NCI-H526 (cell line): ENCODE measurements around the gene KRTAP5-10.
"Not testable (repeated sequence)": the region's sequence is repeated elsewhere in the genome, so short reads cannot be mapped to it uniquely, and the experiment has no call there.

Experiments used
- DNase-seq, 2 experiments: peaks; one replicate each; lab custom pipeline; 2025; lab: John Stamatoyannopoulos, UW

The KRTAP5-10 gene, protein sequence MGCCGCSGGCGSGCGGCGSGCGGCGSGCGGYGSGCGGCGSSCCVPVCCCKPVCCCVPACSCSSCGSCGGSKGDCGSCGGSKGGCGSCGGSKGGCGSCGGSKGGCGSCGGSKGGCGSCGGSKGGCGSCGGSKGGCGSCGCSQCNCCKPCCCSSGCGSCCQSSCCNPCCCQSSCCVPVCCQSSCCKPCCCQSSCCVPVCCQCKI

DNA sequence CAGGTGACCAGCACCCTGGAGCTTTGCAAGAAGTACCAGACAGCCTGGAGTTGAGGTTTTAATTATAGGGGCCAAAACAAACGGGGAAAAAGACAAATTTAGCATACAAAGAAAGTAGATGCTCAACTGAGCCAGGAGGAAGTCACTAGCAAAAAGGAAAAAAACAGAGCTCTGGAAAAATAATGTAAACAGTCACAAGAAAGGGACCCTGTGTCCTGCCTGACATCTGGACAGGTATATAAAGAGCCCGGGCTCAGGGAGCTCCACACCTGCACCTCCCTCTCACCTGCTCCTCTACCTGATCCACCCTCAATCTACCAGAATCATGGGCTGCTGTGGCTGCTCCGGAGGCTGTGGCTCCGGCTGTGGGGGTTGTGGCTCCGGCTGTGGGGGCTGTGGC is at the start of gene KRTAP5-10:
Gene KRTAP5-10 (plus strand): TSS at position 301 of the 400 bp plus-strand sequence. CDS start 25 bp downstream, at position 326.
- DNase-seq = no peak

DNA sequence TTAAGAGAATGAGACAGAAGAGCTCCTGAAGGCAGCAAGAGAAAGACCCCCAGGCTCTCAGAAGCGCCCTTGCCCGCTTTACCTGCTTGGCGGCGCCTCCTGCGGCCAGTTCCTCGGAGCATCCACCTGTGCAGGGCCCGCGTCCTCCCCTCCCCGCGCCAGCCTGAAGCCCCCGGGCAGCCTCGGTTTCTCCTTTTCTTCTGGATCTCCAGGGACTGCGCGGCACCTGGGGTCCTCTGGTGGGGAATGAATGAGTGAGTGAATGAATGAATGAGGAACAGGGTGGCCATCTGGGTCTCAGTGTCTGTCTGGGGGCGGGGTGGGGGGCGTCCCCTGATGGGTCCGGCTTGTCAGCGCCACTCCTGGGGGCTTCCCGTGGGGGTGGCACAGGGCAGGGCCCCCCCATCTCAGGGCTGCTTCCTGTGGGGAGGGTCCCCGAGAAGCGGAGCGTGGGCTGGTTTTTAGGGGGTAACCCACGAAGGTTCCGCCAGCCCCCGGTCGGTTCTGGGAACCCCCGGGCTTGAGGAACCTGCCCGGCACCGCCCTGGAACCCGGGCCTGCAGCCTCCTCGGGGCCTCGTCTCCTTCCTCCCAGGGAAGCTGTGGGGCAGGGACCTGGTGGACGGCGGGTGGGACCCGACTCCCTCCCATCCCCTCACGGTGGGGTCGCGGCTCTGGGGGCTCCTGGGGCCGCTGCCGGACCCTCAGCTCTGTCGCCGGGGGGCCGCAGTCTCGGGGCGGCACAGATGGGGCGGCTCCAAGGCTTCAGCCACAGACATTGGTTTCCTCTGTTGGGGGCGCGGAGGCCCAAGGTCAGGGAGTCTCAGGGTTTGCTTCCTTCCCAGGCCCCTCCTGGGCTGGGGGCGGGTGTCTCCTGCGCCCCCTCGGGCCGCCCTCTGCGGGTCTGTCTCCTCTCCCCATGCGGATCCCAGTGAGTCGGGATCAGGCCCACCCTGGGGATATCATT is 46.6 kb upstream of the KRTAP5-10 start:
- DNase-seq = no peak

DNA sequence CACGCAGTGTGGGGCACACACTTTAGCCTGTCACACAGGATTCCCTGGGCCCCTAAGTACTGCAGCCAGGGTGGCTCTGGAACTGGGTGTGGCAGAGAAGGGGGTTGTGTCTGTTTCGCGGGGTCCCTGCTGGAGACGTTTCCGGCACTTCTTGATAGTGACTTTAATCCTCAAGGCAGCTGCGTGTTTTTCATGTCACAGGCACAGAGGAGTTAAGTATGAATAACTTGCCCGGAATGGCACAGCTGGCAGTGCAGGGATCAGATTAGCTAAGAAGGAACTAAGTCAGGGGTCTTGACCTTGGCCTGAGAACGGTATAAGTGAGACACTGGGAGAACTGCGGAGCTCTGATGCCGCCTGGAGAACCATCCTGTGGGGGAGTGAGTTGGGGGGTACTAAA is 45.8 kb upstream of the KRTAP5-10 start:
- no peak for DNase-seq

DNA sequence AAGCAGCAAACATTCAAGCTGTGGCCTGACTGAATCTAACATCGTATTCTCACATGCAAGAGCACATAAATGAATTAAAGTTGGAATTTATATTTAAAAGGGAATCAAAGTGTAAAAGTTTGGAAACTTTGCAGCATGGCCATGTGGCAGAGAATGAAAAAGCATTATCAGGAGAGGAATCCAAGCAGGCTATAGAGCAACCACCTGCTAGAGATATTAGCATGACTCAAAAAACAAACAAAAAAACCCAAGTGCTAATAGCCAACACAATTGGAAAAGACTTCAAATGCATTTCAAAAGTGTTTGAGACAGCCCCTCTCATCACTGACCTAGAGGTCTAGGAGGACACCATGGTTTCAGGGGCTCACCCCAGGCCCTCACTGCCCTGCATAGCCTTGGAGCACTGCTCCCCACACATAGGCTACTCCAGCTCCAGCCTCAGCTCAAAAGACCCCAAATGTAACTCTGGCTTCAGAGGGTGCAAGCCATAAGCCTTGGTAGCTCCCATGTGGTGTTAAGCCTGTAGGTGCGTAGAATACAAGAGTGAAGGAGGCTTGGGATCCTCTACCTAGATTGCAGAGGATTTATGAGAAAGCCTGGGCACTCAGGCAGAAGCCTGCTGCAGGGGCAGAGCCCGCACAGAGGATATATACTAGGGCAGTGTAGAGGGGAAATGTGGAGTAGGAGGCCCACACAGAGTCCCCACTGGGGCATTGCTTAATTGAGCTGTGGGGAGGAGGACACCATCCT is 40.0 kb upstream of the KRTAP5-10 start:
- DNase-seq = no peak

DNA sequence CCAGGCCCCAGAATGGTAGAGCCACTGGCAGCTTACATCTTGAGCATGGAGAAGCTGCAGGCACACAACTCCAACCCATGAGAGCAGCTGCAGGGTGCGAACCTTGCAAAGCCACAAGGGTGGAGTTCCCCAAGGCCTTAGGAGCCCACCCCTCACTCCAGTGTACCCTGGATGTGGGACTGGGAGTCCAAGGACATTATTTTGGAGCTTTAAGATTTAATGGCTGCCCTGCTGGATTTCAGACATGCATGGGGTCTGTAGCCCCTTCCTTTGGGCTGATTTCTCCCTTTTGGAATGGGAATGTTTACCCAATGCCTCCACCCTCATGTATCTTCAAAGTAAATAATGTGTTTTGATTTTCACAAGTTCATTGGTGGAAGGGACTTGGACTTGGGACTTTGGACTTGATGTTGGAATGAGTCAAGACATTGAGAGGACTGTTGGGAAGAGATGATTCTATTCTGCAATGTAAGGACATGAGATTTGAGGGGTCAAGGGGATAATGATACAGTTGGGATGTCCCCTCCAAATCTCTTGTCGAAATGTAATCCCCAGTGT is 39.3 kb upstream of the KRTAP5-10 start:
- no peak for DNase-seq

- DNase-seq = not testable (repeated sequence)
Measured at GRCh38 chr11:71526796-71527575, 38.4 kb upstream of the KRTAP5-10 start, which contains the start of gene KRTAP5-7. KRTAP5-7 (plus strand) TSS chr11:71527267; CDS start chr11:71527301, 34 bp downstream.

DNA sequence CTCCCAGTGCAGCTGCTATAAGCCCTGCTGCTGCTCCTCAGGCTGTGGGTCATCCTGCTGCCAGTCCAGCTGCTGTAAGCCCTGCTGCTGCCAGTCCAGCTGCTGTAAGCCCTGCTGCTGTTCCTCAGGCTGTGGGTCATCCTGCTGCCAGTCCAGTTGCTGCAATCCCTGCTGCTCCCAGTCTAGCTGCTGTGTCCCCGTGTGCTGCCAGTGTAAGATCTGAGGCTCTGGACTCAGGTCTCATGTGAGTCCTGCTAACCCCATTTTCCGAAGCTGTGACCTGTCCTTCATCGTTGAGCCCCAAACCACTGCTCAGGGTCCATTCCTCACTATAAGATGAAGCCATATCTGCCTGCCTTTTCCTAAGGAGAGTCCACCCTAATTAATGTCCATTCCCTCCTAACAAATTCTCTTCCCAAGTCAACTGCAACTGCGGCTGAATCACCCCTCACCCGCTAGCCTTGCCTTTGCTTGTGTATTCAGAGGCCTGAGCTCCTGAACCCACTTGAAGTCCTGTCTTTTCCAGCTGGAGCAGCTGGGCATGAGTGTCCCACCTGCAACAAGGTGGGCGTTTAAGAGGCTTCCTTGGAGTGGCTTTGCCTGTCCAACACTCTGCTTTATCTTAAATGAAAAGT is 37.7 kb upstream of the KRTAP5-10 start:
- no peak for DNase-seq

- DNase-seq = no peak
Measured at GRCh38 chr11:71530602-71531001, 34.8 kb upstream of the KRTAP5-10 start.

GRCh38 chr11:71532036-71532610 is 33.2 kb upstream of the KRTAP5-10 start:
- no peak for DNase-seq

DNA sequence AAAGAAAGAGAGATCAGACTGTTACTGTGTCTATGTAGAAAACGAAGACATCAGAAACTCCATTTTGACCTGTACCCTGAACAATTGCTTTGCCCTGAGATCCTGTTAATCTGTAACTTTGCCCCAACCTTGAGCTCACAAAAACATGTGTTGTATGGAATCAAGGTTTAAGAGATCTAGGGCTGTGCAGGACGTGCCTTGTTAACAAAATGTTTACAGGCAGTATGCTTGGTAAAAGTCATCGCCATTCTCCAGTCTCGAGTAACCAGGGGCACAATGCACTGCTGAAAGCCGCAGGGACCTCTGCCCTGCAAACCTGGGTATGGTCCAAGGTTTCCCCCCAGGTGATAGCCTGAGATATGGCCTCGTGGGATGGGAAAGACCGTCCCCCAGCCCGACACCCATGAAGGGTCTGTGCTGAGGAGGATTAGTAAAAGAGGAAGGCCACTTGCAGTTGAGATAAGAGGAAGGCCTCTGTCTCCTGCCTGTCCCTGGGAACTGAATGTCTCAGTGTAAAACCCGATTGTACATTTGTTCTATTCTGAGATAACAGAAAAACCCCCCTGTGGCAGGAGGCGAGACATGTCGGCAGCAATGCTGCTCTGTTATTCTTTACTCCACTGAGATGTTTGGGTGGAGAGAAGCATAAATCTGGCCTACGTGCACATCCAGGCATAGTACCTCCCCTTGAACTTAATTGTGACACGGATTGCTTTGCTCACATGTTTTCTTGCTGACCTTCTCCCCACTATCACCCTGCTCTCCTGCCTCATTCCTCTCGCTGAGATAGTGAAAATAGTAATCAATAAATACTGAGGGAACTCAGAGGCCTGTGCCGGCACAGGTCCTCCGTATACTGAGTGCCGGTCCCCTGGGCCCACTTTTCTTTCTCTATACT is 30.4 kb upstream of the KRTAP5-10 start:
- not testable (repeated sequence) for DNase-seq

- no peak for DNase-seq
Measured at GRCh38 chr11:71535825-71536224, 29.5 kb upstream of the KRTAP5-10 start.

DNA sequence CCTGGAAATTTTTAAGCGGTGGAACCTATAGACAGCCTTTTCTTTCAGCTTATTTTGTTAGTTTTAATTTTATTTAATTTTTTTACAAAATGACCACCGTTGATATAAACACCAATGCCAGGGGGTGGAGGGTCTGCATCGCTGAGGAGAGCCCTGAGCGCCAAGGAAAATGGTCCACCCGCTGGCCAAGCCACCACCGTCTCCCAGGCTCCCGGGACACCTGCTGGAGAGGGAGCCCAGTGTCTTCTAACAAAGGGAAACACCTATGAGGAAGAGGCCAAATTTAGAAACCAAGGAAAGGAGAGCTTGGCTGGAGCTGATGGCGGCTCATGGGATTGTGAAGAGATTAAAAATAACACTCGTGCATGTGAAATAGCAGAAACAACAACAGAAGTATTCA is 27.8 kb upstream of the KRTAP5-10 start:
- DNase-seq = no peak

GRCh38 chr11:71537977-71538665 is 27.2 kb upstream of the KRTAP5-10 start, which contains the start of gene KRTAP5-8:
KRTAP5-8 (plus strand) TSS chr11:71538025; CDS start chr11:71538056, 31 bp downstream.
- DNase-seq = not testable (repeated sequence)

DNA sequence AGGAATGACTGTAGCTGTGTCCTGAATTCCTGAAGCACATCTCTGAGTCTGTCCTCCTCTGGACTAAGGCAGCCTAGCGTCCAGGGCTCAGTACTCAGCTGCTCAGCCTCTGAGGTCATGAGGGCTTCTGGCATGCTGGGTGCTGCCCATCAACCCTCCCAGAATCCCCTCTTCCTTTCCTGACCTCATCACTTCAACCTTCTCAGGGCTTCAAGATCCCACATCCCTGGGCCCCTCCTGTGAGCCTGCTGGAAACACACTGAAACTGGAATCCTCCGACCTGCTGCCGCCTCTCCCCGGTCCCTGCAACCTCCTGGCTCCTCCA is 26.7 kb upstream of the KRTAP5-10 start:
- no peak for DNase-seq

- no peak for DNase-seq
Measured at GRCh38 chr11:71539017-71539416, 26.3 kb upstream of the KRTAP5-10 start.

DNA sequence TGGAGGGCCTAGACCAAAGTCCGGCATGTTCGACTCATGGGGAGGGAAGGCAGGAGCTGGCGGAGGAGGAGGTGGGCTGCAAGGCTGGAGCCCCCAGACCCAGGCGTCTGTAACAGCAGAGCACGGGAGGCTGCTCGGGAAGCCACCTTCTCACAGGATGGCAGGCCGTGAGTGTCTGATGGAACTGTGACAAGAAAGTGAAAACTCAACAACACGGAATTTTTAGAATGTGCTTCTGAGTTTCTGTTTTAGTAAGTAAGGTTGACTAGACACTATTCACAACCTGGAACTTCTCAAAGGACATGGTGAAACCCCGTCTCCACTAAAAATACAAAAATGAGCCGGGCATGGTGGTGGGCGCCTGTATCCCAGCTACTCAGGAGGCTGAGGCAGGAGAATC is 25.4 kb upstream of the KRTAP5-10 start:
- DNase-seq = not testable (repeated sequence)

DNA sequence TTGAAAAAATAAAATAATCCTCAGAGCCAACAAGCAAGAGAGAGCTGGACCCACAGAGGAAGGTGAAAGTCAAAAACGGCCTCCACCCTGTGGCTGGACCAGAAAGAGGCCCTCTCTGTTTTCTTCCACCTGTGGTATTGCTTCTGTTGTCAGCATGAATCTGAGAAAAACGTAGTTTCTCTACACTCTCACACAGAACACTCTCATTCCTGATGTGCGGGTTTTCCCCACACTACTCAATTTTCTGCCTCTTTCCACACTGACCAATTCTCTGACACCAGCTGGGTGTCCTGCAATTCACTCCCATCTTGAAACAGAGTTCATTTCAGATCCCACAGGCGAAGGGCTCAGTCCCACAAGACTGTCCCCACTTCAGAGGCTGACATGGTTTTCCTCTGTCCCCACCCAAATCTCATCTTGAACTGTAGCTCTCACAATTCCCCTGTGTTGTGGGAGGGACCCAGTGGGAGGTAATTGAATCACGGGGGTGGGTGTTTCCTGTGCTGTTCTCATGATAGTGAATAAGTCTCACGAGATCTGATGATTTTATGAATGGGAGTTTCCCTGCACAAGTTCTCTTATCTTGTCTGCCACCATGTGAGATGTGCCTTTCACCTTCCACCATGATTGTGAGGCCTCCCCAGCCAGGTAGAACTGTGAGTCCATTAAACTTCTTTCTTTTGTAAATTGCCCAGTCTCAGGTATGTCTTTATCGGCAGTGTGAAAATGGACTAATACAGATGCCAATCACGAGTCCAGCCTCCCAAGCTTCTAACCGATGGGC is 24.6 kb upstream of the KRTAP5-10 start:
- DNase-seq = not testable (repeated sequence)

DNA sequence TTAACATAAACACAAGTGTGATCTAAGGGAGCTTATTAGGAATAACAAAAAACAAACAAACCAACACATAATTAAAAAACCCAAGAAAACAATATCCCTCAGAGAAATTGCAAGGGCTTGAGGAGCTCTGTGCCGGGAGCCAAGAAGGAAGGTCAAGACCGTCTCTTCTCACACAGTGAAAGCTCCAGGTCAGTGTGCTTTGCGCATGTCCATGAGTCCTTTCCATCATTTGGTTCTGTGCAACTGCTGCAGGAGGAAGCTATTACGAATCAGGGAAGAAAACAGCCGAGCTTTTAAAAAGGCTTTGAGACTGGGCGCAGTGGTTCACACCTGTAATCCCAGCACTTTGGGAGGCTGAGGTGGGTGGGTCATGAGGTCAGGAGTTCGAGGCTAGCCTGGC is 23.0 kb upstream of the KRTAP5-10 start:
- no peak for DNase-seq
